Loucy (cell line): ENCODE results near the gene ERC1.

ENCODE experiments used
- H2AFZ ChIP-seq: fragments of 200-600 bp; sonication (generic); 2 replicates; pipeline ENCODE4 v1.6.0; 2016; ENCODE audit warnings: antibody characterized with exemption, mild to moderate bottlenecking, low read length, moderate library complexity
- H3F3A ChIP-seq: fragments of 200-600 bp; 2 replicates; pipeline ENCODE4 v1.6.0; 2016; ENCODE audit warnings: antibody characterized with exemption, low read depth, mild to moderate bottlenecking
- H3K27me3 ChIP-seq: fragments of 200-600 bp; sonication (generic); 2 replicates; pipeline ENCODE4 v1.6.1; 2014; ENCODE audit warnings: low read length, mild to moderate bottlenecking; ENCODE audit not compliant: insufficient read depth, poor library complexity, severe bottlenecking
- H3K36me3 ChIP-seq: fragments of 200-600 bp; sonication (generic); 2 replicates; pipeline ENCODE4 v1.6.1; 2016; ENCODE audit warnings: low read length; ENCODE audit not compliant: insufficient read depth
- H3K4me1 ChIP-seq: fragments of 200-600 bp; sonication (generic); 2 replicates; pipeline ENCODE4 v1.5.1; 2014; ENCODE audit warnings: low read length, mild to moderate bottlenecking; ENCODE audit not compliant: insufficient read depth, poor library complexity, severe bottlenecking
- H3K4me2 ChIP-seq: fragments of 200-600 bp; sonication (generic); 2 replicates; pipeline ENCODE4 v1.6.0; 2014; ENCODE audit warnings: antibody characterized with exemption, low read length, low read depth, mild to moderate bottlenecking; ENCODE audit not compliant: poor library complexity, severe bottlenecking
- H3K4me3 ChIP-seq: fragments of 200-600 bp; sonication (generic); 2 replicates; pipeline ENCODE4 v1.5.1; 2014; ENCODE audit warnings: low read length, mild to moderate bottlenecking, mixed read lengths; ENCODE audit not compliant: poor library complexity, severe bottlenecking
- H3K79me2 ChIP-seq: fragments of 200-600 bp; sonication (generic); 2 replicates; pipeline ENCODE4 v1.6.1; 2014; ENCODE audit warnings: low read length; ENCODE audit not compliant: insufficient read depth
- H3K9ac ChIP-seq: fragments of 200-600 bp; sonication (generic); 2 replicates; pipeline ENCODE4 v1.6.0; 2014; ENCODE audit warnings: mild to moderate bottlenecking, low read depth, low read length, moderate library complexity; ENCODE audit not compliant: poor library complexity, severe bottlenecking
- H3K9me2 ChIP-seq: fragments of 200-600 bp; sonication (generic); replicated peaks from 2 replicates; pipeline ENCODE4 v1.6.1; 2016; ENCODE audit warnings: low read depth, low read length, mixed read lengths
- H3K9me3 ChIP-seq: fragments of 200-600 bp; sonication (generic); 2 replicates; pipeline ENCODE4 v1.6.1; 2014; ENCODE audit warnings: mild to moderate bottlenecking, antibody characterized with exemption, low read length, low read depth; ENCODE audit not compliant: insufficient read depth
- H4K20me1 ChIP-seq: fragments of 200-600 bp; sonication (generic); 2 replicates; pipeline ENCODE4 v1.6.0; 2014; ENCODE audit warnings: antibody characterized with exemption, low read length, mild to moderate bottlenecking; ENCODE audit not compliant: insufficient read depth, poor library complexity, severe bottlenecking
- EZH2phosphoT487 ChIP-seq: fragments of 200-600 bp; IDR thresholded peaks from 2 replicates; pipeline ENCODE4 v1.6.1; 2018; ENCODE audit warnings: antibody characterized with exemption, mild to moderate bottlenecking, moderate library complexity, borderline replicate concordance
- TF ChIP-seq, protein P1 (sequence below): fragments of 200-600 bp; sonication (generic); conservative IDR thresholded peaks from 2 replicates; pipeline ENCODE4 v1.5.1; 2014; ENCODE audit warnings: mild to moderate bottlenecking, antibody characterized with exemption, low read length

Gene ERC1

DNA sequence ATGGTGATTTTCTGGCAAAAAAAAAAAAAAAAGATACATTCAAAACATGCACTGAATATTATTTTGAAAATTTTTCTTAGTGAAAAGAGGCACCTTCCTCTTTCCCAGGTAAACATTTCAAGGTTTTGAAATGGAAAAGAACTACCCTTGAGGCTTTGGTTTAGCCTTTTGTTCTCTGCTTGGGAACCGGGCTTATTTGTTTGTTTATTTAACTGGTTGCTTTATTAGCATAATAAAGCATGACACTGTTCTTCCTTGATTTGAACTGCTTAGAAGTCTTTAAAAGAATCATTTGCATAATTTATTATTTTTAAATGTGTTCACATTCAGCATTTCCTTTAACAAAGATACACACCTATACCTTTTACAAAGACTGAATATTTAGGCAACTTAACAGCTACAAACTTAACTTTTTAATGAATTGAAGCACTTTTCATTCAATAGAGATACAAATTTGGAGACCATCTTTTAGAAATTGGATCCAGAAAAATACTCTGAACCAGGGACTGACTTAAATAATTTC is 428.9 kb downstream of the ERC1 start:
- Histone ChIP-seq H3K27me3 (no peaks in the 10 kb centered on the region), H3K4me1 (no peaks in the 10 kb centered on the region), H3K36me3 (no peaks in the 10 kb centered on the region), H3K9me3 (peaks cover 6% of the 10 kb centered on the region), H3K79me2 (no peaks in the 10 kb centered on the region), H4K20me1 (no peaks in the 10 kb centered on the region), H3F3A (no peaks in the 10 kb centered on the region), H3K4me3 (no peak overlapping the region), H3K4me2 (no peak overlapping the region), H3K9ac (no peak overlapping the region), H2AFZ (no peak overlapping the region), H3K9me2 (no peaks in the 10 kb centered on the region)
- TF ChIP-seq, protein P1, sequence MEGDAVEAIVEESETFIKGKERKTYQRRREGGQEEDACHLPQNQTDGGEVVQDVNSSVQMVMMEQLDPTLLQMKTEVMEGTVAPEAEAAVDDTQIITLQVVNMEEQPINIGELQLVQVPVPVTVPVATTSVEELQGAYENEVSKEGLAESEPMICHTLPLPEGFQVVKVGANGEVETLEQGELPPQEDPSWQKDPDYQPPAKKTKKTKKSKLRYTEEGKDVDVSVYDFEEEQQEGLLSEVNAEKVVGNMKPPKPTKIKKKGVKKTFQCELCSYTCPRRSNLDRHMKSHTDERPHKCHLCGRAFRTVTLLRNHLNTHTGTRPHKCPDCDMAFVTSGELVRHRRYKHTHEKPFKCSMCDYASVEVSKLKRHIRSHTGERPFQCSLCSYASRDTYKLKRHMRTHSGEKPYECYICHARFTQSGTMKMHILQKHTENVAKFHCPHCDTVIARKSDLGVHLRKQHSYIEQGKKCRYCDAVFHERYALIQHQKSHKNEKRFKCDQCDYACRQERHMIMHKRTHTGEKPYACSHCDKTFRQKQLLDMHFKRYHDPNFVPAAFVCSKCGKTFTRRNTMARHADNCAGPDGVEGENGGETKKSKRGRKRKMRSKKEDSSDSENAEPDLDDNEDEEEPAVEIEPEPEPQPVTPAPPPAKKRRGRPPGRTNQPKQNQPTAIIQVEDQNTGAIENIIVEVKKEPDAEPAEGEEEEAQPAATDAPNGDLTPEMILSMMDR: no peak
- no peak for TF ChIP-seq EZH2phosphoT487

DNA sequence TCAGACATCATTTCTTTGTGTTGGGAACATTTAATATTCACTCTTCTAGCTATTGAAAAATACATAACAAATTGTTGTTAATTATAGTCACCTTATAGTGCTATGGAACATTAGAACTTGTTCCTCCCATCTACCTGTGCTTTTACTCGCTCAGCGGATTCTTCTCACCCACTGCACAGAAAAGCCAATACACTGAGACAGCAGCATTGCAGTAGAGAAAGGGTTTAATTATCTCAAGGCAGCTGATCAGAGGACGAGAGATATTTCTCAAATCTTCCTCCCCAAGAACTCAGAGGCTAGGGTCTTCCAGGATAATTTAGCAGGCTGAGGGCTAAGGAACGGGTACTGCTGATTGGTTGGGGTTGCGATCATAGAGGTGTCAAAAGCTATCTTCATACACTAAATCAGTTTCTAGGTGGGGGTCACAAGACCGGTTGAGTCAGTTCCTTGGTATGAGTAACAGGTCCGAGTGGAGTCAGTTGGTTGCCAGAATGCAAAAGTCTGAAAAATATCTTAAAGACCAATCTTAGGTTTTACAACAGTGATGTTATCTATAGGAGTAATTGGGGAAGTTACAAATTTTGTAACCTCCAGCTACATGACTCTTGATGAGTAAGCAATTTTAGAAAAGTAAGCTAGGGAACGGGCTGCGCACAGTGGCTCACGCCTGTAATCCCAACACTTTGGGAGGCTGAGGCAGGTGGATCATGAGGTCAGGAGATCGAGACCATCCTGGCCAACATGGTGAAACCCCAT is 430.2 kb downstream of the ERC1 start:
- Histone ChIP-seq H3K79me2 (no peaks in the 10 kb centered on the region), H3K9me3 (peaks cover 6% of the 10 kb centered on the region), H3K4me2 (no peak overlapping the region)

DNA sequence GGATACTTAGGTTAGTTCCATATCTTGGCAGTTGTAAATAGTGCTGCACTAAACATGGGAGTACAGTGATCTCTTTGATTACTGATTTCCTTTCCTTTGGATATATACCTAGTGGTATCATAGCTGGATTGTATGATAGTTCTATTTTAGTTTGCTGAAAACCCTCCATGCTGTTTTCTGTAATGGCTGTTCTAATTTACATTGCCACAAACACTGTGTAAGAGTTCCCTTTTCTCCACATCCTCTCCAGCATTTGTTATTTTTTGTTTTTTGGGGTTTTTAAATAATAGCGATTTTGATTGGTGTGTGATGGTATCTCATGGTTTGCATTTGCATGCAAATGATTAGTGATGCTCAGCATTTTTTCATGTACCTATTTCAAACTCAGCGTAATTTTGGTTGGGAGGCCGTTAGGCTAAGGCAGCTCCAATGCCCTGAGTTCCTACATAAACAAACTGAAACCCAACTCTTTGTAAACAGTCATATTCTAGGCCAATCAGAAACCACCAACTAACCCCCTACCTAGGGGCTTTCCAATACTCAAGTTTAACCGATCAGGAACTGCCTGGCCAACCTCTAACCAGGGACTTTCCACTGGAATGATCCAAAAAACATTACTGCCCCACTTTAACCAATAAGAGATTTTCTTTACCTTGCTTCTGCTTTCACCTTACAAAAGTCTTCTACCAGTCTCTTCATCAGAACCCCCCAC is 431.7 kb downstream of the ERC1 start:
- Histone ChIP-seq H3K4me1 (no peaks in the 10 kb centered on the region), H3K79me2 (no peaks in the 10 kb centered on the region), H2AFZ (no peak overlapping the region), H3K9ac (no peak overlapping the region), H3F3A (no peaks in the 10 kb centered on the region), H3K4me2 (no peak overlapping the region), H3K36me3 (no peaks in the 10 kb centered on the region), H3K27me3 (no peaks in the 10 kb centered on the region), H4K20me1 (no peaks in the 10 kb centered on the region), H3K9me3 (peaks cover 6% of the 10 kb centered on the region), H3K9me2 (no peaks in the 10 kb centered on the region), H3K4me3 (no peak overlapping the region)
- TF ChIP-seq, protein P1: no peak
- TF ChIP-seq EZH2phosphoT487: no peak

More for the DNA sequence above, 430.2 kb downstream of the ERC1 start:
- no peaks in the 10 kb centered on the region for H3F3A ChIP-seq
- no peaks in the 10 kb centered on the region for H3K4me1 ChIP-seq
- H2AFZ ChIP-seq: no peak overlapping the region
- H3K36me3 ChIP-seq: no peaks in the 10 kb centered on the region
- H3K9ac ChIP-seq: no peak overlapping the region
- no peak overlapping the region for H3K4me3 ChIP-seq
- H4K20me1 ChIP-seq: no peaks in the 10 kb centered on the region
- H3K9me2 ChIP-seq: no peaks in the 10 kb centered on the region
- TF ChIP-seq EZH2phosphoT487: no peak
- TF ChIP-seq, protein P1: no peak
- H3K27me3 ChIP-seq: no peaks in the 10 kb centered on the region
